ENCODE measurements around the gene ARSI.

The ARSI gene

GRCh38 chr5:150320044-150320613 is 17.4 kb upstream of the ARSI start:
- Histone ChIP-seq H3K4me2 (no peak overlapping the region), H3K4me1 (ENCODE audit: low read depth, poor library complexity, severe bottlenecking) (peaks cover 24% of the 10 kb centered on the region), H3K27ac (no peak overlapping the region), H2AFZ (ENCODE audit: low read depth) (no peak overlapping the region), H3K79me2 (ENCODE audit: insufficient read depth, low read depth) (no peaks in the 10 kb centered on the region), H4K20me1 (ENCODE audit: insufficient read depth) (no peaks in the 10 kb centered on the region), H3K36me3 (ENCODE audit: insufficient read depth) (no peaks in the 10 kb centered on the region), H3K9ac (no peak overlapping the region), H3K4me3 (IDR thresholded peaks at IDR 0.05; ENCODE audit: insufficient read depth, low read depth, low read length) (no peak overlapping the region), H3K27me3 (ENCODE audit: insufficient read depth, low read depth) (no peaks in the 10 kb centered on the region)
- no peak for TF ChIP-seq CTCF (conservative IDR thresholded peaks at IDR 0.05; ENCODE audit: low read depth, low read length)

GRCh38 chr5:150319484-150319790 is 16.7 kb upstream of the ARSI start:
- H2AFZ ChIP-seq (ENCODE audit: low read depth) = no peak overlapping the region
- no peak overlapping the region for H3K4me2 ChIP-seq
- H3K4me3 ChIP-seq (IDR thresholded peaks at IDR 0.05; ENCODE audit: insufficient read depth, low read depth, low read length) = no peak overlapping the region
- no peaks in the 10 kb centered on the region for H4K20me1 ChIP-seq (ENCODE audit: insufficient read depth)
- H3K9ac ChIP-seq = no peak overlapping the region
- H3K36me3 ChIP-seq (ENCODE audit: insufficient read depth) = no peaks in the 10 kb centered on the region
- H3K79me2 ChIP-seq (ENCODE audit: insufficient read depth, low read depth) = no peaks in the 10 kb centered on the region
- TF ChIP-seq CTCF (conservative IDR thresholded peaks at IDR 0.05; ENCODE audit: low read depth, low read length) = no peak
- H3K4me1 ChIP-seq (ENCODE audit: low read depth, poor library complexity, severe bottlenecking) = peaks cover 29% of the 10 kb centered on the region
- H3K27me3 ChIP-seq (ENCODE audit: insufficient read depth, low read depth) = no peaks in the 10 kb centered on the region
- H3K27ac ChIP-seq = no peak overlapping the region

- Histone ChIP-seq H3K4me1 (ENCODE audit: low read depth, poor library complexity, severe bottlenecking) (peaks cover 35% of the 10 kb centered on the region), H3K9ac (no peak overlapping the region), H4K20me1 (ENCODE audit: insufficient read depth) (no peaks in the 10 kb centered on the region), H3K4me3 (IDR thresholded peaks at IDR 0.05; ENCODE audit: insufficient read depth, low read depth, low read length) (no peak overlapping the region), H3K27ac (no peak overlapping the region), H3K27me3 (ENCODE audit: insufficient read depth, low read depth) (no peaks in the 10 kb centered on the region), H3K4me2 (no peak overlapping the region), H3K79me2 (ENCODE audit: insufficient read depth, low read depth) (no peaks in the 10 kb centered on the region), H2AFZ (ENCODE audit: low read depth) (no peak overlapping the region), H3K36me3 (ENCODE audit: insufficient read depth) (no peaks in the 10 kb centered on the region)
- no peak for TF ChIP-seq CTCF (conservative IDR thresholded peaks at IDR 0.05; ENCODE audit: low read depth, low read length)
Observed at GRCh38 chr5:150318613-150319483, 16.1 kb upstream of the ARSI start.

GRCh38 chr5:150317048-150318003 is 14.6 kb upstream of the ARSI start:
- Histone ChIP-seq H3K4me1 (ENCODE audit: low read depth, poor library complexity, severe bottlenecking) (peaks cover 42% of the 10 kb centered on the region), H3K4me2 (no peak overlapping the region), H3K27me3 (ENCODE audit: insufficient read depth, low read depth) (no peaks in the 10 kb centered on the region), H4K20me1 (ENCODE audit: insufficient read depth) (no peaks in the 10 kb centered on the region), H3K9ac (no peak overlapping the region), H3K27ac (no peak overlapping the region), H3K4me3 (IDR thresholded peaks at IDR 0.05; ENCODE audit: insufficient read depth, low read depth, low read length) (no peak overlapping the region), H3K79me2 (ENCODE audit: insufficient read depth, low read depth) (no peaks in the 10 kb centered on the region), H2AFZ (ENCODE audit: low read depth) (no peak overlapping the region), H3K36me3 (ENCODE audit: insufficient read depth) (no peaks in the 10 kb centered on the region)
- TF ChIP-seq CTCF (conservative IDR thresholded peaks at IDR 0.05; ENCODE audit: low read depth, low read length) = no peak

All from KMS-11 (cell line).